ENCODE measurements around the gene MBNL3. TPM values are rescaled to one million over a fixed set of nuclear protein-coding genes. Genes with fewer than 3 reads are reported as not detected.

The MBNL3 gene
- 11.3 TPM for total RNA-seq
- 2.9 TPM for polyA plus RNA-seq
- long read RNA-seq, donor 1, partial matches to known transcripts, result 0 of 1 reads
- long read RNA-seq, donor 1, other reads (novel, unspliced or antisense), result 0 of 1 reads
- long read RNA-seq, donor 2, result 0 reads
- long read RNA-seq, donor 3, result 0 reads
- long read RNA-seq, donor 4, result 0 reads
- long read RNA-seq, donor 5, result 0 reads
- long read RNA-seq, donor 6, result 0 reads
- long read RNA-seq, donor 7, partial matches to known transcripts, result 0 of 6 reads
- long read RNA-seq, donor 7, other reads (novel, unspliced or antisense), result 6 of 6 reads
- long read RNA-seq, donor 8, result 0 reads
- long read RNA-seq, donor 9, result 0 reads
- long read RNA-seq, donor 10, result 0 reads

GRCh38 chrX:132488819-132489577 lies at the start of gene MBNL3:
MBNL3 (minus strand) TSS chrX:132489038; CDS start chrX:132439611, 49,427 bp downstream.
- no peaks in the 10 kb centered on the region for H3K36me3 ChIP-seq (ENCODE audit: control insufficient read depth in 2 of 2, insufficient read depth in 2 of 2, low read length in 1 of 2)
- H3K9me3 ChIP-seq (ENCODE audit: control insufficient read depth in 2 of 2, insufficient read depth in 1 of 2, low read length in 1 of 2), result no peaks in the 10 kb centered on the region
- peak within 1 kb of the TSS; percentile 68 to 69 for H3K4me3 ChIP-seq (ENCODE audit: low read length in 2 of 2)
- H3K27me3 ChIP-seq (ENCODE audit: control insufficient read depth in 2 of 2, insufficient read depth in 1 of 2, low read length in 1 of 2), result no peaks in the 10 kb centered on the region
- peak in 6 of 9 donors; percentile 37 to 85 (median 68) for DNase-seq (ENCODE audit: low read depth in 6 of 9, low spot score in 9 of 9)
- peak within 1 kb of the TSS; percentile 76 to 89 for H3K27ac ChIP-seq (ENCODE audit: low read depth in 1 of 2, low read length in 1 of 2)
- no peaks in the 10 kb centered on the region for H3K4me1 ChIP-seq (ENCODE audit: control insufficient read depth in 2 of 2, insufficient read depth in 2 of 2, low read length in 2 of 2)
- under 1% methylated on average over 59 of the region's 59 CpGs for WGBS

DNA sequence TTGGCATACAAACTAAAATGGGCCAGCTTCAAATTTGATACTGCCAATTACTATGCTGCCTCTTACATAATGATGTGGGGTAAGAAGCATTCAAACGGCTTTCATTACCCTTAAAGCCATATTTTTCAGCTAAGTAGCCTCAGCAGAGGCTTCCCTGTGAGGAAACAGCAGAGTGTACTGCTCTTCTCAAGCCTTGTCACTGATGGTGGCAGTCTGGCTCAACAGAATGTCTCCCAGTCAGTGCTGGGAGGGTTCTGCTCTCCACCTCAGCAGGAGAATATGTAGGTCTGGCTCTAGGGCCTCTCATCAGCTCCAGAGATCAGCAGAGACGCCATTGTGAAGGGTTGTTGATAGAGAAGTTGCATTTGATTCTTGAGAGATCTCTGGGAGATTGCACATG lies 44.6 kb upstream of the MBNL3 start:
- Histone ChIP-seq H3K4me3 (ENCODE audit: low read length in 2 of 2) (no peak overlapping the region), H3K36me3 (ENCODE audit: control insufficient read depth in 2 of 2, insufficient read depth in 2 of 2, low read length in 1 of 2) (no peaks in the 10 kb centered on the region), H3K9me3 (ENCODE audit: control insufficient read depth in 2 of 2, insufficient read depth in 1 of 2, low read length in 1 of 2) (no peaks in the 10 kb centered on the region), H3K4me1 (ENCODE audit: control insufficient read depth in 2 of 2, insufficient read depth in 2 of 2, low read length in 2 of 2) (no peaks in the 10 kb centered on the region), H3K27me3 (ENCODE audit: control insufficient read depth in 2 of 2, insufficient read depth in 1 of 2, low read length in 1 of 2) (no peaks in the 10 kb centered on the region), H3K27ac (ENCODE audit: low read depth in 1 of 2, low read length in 1 of 2) (no peak overlapping the region)
- DNase-seq (ENCODE audit: low read depth in 6 of 9, low spot score in 9 of 9), result no peak
- WGBS, result 98% methylated on average over 2 of the region's 2 CpGs

- Histone ChIP-seq H3K4me1 (ENCODE audit: control insufficient read depth in 2 of 2, insufficient read depth in 2 of 2, low read length in 2 of 2) (no peaks in the 10 kb centered on the region), H3K27ac (ENCODE audit: low read depth in 1 of 2, low read length in 1 of 2) (no peak overlapping the region), H3K4me3 (ENCODE audit: low read length in 2 of 2) (no peak overlapping the region), H3K36me3 (ENCODE audit: control insufficient read depth in 2 of 2, insufficient read depth in 2 of 2, low read length in 1 of 2) (no peaks in the 10 kb centered on the region), H3K9me3 (ENCODE audit: control insufficient read depth in 2 of 2, insufficient read depth in 1 of 2, low read length in 1 of 2) (no peaks in the 10 kb centered on the region), H3K27me3 (ENCODE audit: control insufficient read depth in 2 of 2, insufficient read depth in 1 of 2, low read length in 1 of 2) (no peaks in the 10 kb centered on the region)
- 97% methylated on average over 1 of the region's 1 CpG for WGBS
- DNase-seq (ENCODE audit: low read depth in 6 of 9, low spot score in 9 of 9), result no peak
Observed at GRCh38 chrX:132532913-132533312, 44.1 kb upstream of the MBNL3 start.

DNA sequence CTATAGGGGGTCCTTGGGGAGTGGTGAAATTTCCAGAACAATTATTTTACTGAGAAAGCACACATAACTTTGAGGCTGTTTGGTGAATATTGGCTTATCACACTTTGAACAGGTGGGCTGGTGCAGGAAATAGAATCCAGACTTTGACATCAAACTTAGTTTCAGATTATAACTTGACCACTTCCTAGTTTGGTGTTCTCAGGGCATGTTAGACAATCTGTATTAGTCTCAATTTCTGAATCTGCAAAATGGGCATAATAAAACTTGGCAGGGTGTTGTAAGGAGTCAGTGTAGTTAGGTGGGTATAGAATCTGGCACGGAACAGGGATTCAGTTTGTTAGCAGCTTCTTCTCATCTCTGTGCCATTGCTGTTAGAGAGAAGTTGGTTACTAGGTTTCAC lies 43.3 kb upstream of the MBNL3 start:
- Histone ChIP-seq H3K36me3 (ENCODE audit: control insufficient read depth in 2 of 2, insufficient read depth in 2 of 2, low read length in 1 of 2) (no peaks in the 10 kb centered on the region), H3K27me3 (ENCODE audit: control insufficient read depth in 2 of 2, insufficient read depth in 1 of 2, low read length in 1 of 2) (no peaks in the 10 kb centered on the region), H3K4me1 (ENCODE audit: control insufficient read depth in 2 of 2, insufficient read depth in 2 of 2, low read length in 2 of 2) (no peaks in the 10 kb centered on the region), H3K27ac (ENCODE audit: low read depth in 1 of 2, low read length in 1 of 2) (no peak overlapping the region), H3K4me3 (ENCODE audit: low read length in 2 of 2) (no peak overlapping the region), H3K9me3 (ENCODE audit: control insufficient read depth in 2 of 2, insufficient read depth in 1 of 2, low read length in 1 of 2) (no peaks in the 10 kb centered on the region)
- no peak for DNase-seq (ENCODE audit: low read depth in 6 of 9, low spot score in 9 of 9)
- 97% methylated on average over 1 of the region's 1 CpG for WGBS

GRCh38 chrX:132520792-132521191 lies 32.0 kb upstream of the MBNL3 start:
- WGBS, result 90% methylated on average over 1 of the region's 1 CpG
- no peak overlapping the region for H3K4me3 ChIP-seq (ENCODE audit: low read length in 2 of 2)

GRCh38 chrX:132520213-132520612 lies 31.4 kb upstream of the MBNL3 start:
- Histone ChIP-seq H3K27me3 (ENCODE audit: control insufficient read depth in 2 of 2, insufficient read depth in 1 of 2, low read length in 1 of 2) (no peaks in the 10 kb centered on the region), H3K4me3 (ENCODE audit: low read length in 2 of 2) (no peak overlapping the region)
- 92% methylated on average over 3 of the region's 3 CpGs for WGBS

More at GRCh38 chrX:132520792-132521191, 32.0 kb upstream of the MBNL3 start:
- Histone ChIP-seq H3K9me3 (ENCODE audit: control insufficient read depth in 2 of 2, insufficient read depth in 1 of 2, low read length in 1 of 2) (no peaks in the 10 kb centered on the region), H3K36me3 (ENCODE audit: control insufficient read depth in 2 of 2, insufficient read depth in 2 of 2, low read length in 1 of 2) (no peaks in the 10 kb centered on the region), H3K27me3 (ENCODE audit: control insufficient read depth in 2 of 2, insufficient read depth in 1 of 2, low read length in 1 of 2) (no peaks in the 10 kb centered on the region), H3K27ac (ENCODE audit: low read depth in 1 of 2, low read length in 1 of 2) (no peak overlapping the region), H3K4me1 (ENCODE audit: control insufficient read depth in 2 of 2, insufficient read depth in 2 of 2, low read length in 2 of 2) (no peaks in the 10 kb centered on the region)
- DNase-seq (ENCODE audit: low read depth in 6 of 9, low spot score in 9 of 9), result no peak

DNA sequence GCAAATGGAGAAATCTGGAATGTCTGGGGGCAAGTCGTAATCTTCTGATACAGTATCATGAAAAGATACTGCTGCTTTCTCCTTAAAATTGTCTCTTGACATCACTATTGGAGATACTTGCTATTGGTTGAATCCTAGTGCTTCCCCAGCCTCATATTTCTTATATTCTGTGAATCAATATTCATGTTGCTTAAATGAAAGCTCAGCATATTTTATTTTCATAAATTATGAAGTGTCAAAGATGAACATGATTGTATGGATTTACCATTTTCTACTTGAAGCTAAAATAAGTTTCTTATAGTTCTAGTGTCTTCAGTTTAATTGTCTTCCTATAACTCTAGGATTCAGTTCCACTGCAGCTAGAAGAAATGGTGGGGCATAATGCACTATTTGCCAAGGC lies 29.6 kb upstream of the MBNL3 start:
- 94% methylated on average over 1 of the region's 1 CpG for WGBS
- DNase-seq (ENCODE audit: low read depth in 6 of 9, low spot score in 9 of 9), result no peak
- no peaks in the 10 kb centered on the region for H3K36me3 ChIP-seq (ENCODE audit: control insufficient read depth in 2 of 2, insufficient read depth in 2 of 2, low read length in 1 of 2)
- no peak overlapping the region for H3K27ac ChIP-seq (ENCODE audit: low read depth in 1 of 2, low read length in 1 of 2)
- H3K9me3 ChIP-seq (ENCODE audit: control insufficient read depth in 2 of 2, insufficient read depth in 1 of 2, low read length in 1 of 2), result no peaks in the 10 kb centered on the region
- H3K4me3 ChIP-seq (ENCODE audit: low read length in 2 of 2), result no peak overlapping the region
- no peaks in the 10 kb centered on the region for H3K27me3 ChIP-seq (ENCODE audit: control insufficient read depth in 2 of 2, insufficient read depth in 1 of 2, low read length in 1 of 2)
- no peaks in the 10 kb centered on the region for H3K4me1 ChIP-seq (ENCODE audit: control insufficient read depth in 2 of 2, insufficient read depth in 2 of 2, low read length in 2 of 2)

More at GRCh38 chrX:132520213-132520612, 31.4 kb upstream of the MBNL3 start:
- Histone ChIP-seq H3K4me1 (ENCODE audit: control insufficient read depth in 2 of 2, insufficient read depth in 2 of 2, low read length in 2 of 2) (no peaks in the 10 kb centered on the region), H3K9me3 (ENCODE audit: control insufficient read depth in 2 of 2, insufficient read depth in 1 of 2, low read length in 1 of 2) (no peaks in the 10 kb centered on the region), H3K36me3 (ENCODE audit: control insufficient read depth in 2 of 2, insufficient read depth in 2 of 2, low read length in 1 of 2) (no peaks in the 10 kb centered on the region), H3K27ac (ENCODE audit: low read depth in 1 of 2, low read length in 1 of 2) (no peak overlapping the region)
- DNase-seq (ENCODE audit: low read depth in 6 of 9, low spot score in 9 of 9), result no peak

DNA sequence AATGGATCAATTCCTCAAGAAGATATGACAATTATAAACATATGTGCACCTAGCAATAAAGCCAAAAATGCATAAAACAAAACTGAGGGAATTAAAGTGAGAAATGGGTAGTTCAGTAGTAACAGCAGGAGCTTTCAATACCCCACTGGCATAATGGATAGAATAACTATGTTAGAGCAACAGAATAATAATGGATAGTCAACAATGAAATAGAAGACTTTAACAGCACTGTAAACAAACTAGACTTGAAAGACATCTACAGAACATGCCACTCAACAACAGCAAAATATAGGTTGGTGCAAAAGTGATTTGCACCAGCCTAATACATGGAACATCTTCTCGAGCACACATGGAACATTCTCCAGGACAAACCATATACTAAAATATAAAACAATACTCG lies 20.0 kb upstream of the MBNL3 start:
- H3K27me3 ChIP-seq (ENCODE audit: control insufficient read depth in 2 of 2, insufficient read depth in 1 of 2, low read length in 1 of 2), result no peaks in the 10 kb centered on the region
- H3K4me3 ChIP-seq (ENCODE audit: low read length in 2 of 2), result no peak overlapping the region
- WGBS, result 98% methylated on average over 2 of the region's 2 CpGs
- no peak for DNase-seq (ENCODE audit: low read depth in 6 of 9, low spot score in 9 of 9)
- H3K9me3 ChIP-seq (ENCODE audit: control insufficient read depth in 2 of 2, insufficient read depth in 1 of 2, low read length in 1 of 2), result no peaks in the 10 kb centered on the region
- H3K36me3 ChIP-seq (ENCODE audit: control insufficient read depth in 2 of 2, insufficient read depth in 2 of 2, low read length in 1 of 2), result no peaks in the 10 kb centered on the region
- no peaks in the 10 kb centered on the region for H3K4me1 ChIP-seq (ENCODE audit: control insufficient read depth in 2 of 2, insufficient read depth in 2 of 2, low read length in 2 of 2)
- H3K27ac ChIP-seq (ENCODE audit: low read depth in 1 of 2, low read length in 1 of 2), result no peak overlapping the region

GRCh38 chrX:132505116-132505515 lies 16.3 kb upstream of the MBNL3 start:
- 94% methylated on average over 3 of the region's 3 CpGs for WGBS
- no peaks in the 10 kb centered on the region for H3K36me3 ChIP-seq (ENCODE audit: control insufficient read depth in 2 of 2, insufficient read depth in 2 of 2, low read length in 1 of 2)
- no peaks in the 10 kb centered on the region for H3K4me1 ChIP-seq (ENCODE audit: control insufficient read depth in 2 of 2, insufficient read depth in 2 of 2, low read length in 2 of 2)
- H3K4me3 ChIP-seq (ENCODE audit: low read length in 2 of 2), result no peak overlapping the region
- no peak for DNase-seq (ENCODE audit: low read depth in 6 of 9, low spot score in 9 of 9)
- H3K27me3 ChIP-seq (ENCODE audit: control insufficient read depth in 2 of 2, insufficient read depth in 1 of 2, low read length in 1 of 2), result no peaks in the 10 kb centered on the region
- H3K27ac ChIP-seq (ENCODE audit: low read depth in 1 of 2, low read length in 1 of 2), result no peak overlapping the region
- H3K9me3 ChIP-seq (ENCODE audit: control insufficient read depth in 2 of 2, insufficient read depth in 1 of 2, low read length in 1 of 2), result no peaks in the 10 kb centered on the region

Data from thymus (tissue), 14 donors.